ENCODE data around the gene GPSM1.
"Not testable (repeated sequence)": the region's sequence is repeated elsewhere in the genome, so short reads cannot be mapped to it uniquely, and the experiment has no call there.

Gene GPSM1

GRCh38 chr9:136344544-136345280, 17.4 kb downstream of the GPSM1 start:
- no peak for DNase-seq (ENCODE audit: low spot score)

- DNase-seq (ENCODE audit: low spot score) = peak; percentile 79
These were observed 18.2 kb downstream of the GPSM1 start for GRCh38 chr9:136345281-136346156.

GRCh38 chr9:136346157-136346481, 18.8 kb downstream of the GPSM1 start:
- DNase-seq (ENCODE audit: low spot score) = no peak

GRCh38 chr9:136346927-136347465, 19.7 kb downstream of the GPSM1 start:
- no peak for DNase-seq (ENCODE audit: low spot score)

- no peak for DNase-seq (ENCODE audit: low spot score)
These were observed 20.3 kb downstream of the GPSM1 start for GRCh38 chr9:136347472-136348256.

- no peak for DNase-seq (ENCODE audit: low spot score)
These were observed 21.4 kb downstream of the GPSM1 start for GRCh38 chr9:136348691-136349090.

- no peak for DNase-seq (ENCODE audit: low spot score)
These were observed 22.2 kb downstream of the GPSM1 start for GRCh38 chr9:136349546-136349945.

- no peak for DNase-seq (ENCODE audit: low spot score)
These were observed 24.0 kb downstream of the GPSM1 start for GRCh38 chr9:136351252-136351800.

GRCh38 chr9:136351868-136352267, 24.5 kb downstream of the GPSM1 start:
- DNase-seq (ENCODE audit: low spot score) = not testable (repeated sequence)

- no peak for DNase-seq (ENCODE audit: low spot score)
These were observed 25.3 kb downstream of the GPSM1 start for GRCh38 chr9:136352682-136353081.

GRCh38 chr9:136353088-136353487, 25.7 kb downstream of the GPSM1 start:
- no peak for DNase-seq (ENCODE audit: low spot score)

GRCh38 chr9:136353757-136354488, 26.6 kb downstream of the GPSM1 start:
- no peak for DNase-seq (ENCODE audit: low spot score)

- DNase-seq (ENCODE audit: low spot score) = no peak
These were observed 27.3 kb downstream of the GPSM1 start for GRCh38 chr9:136354592-136355085.

GRCh38 chr9:136355616-136356557, 28.5 kb downstream of the GPSM1 start:
- DNase-seq (ENCODE audit: low spot score) = no peak

- no peak for DNase-seq (ENCODE audit: low spot score)
These were observed 29.9 kb downstream of the GPSM1 start for GRCh38 chr9:136357202-136357725.

- no peak for DNase-seq (ENCODE audit: low spot score)
These were observed 30.7 kb downstream of the GPSM1 start for GRCh38 chr9:136358016-136358415.

GRCh38 chr9:136358888-136359287, 31.5 kb downstream of the GPSM1 start:
- DNase-seq (ENCODE audit: low spot score) = no peak

- no peak for DNase-seq (ENCODE audit: low spot score)
These were observed 32.7 kb downstream of the GPSM1 start for GRCh38 chr9:136359774-136360718.

Measured in COLO829 (cell line).